Activated naive CD4-positive, alpha-beta T cell treated with anti-CD3 and anti-CD28 coated beads, Interleukin-2, amount 50 U/mL, for 72 hours (primary cell): ENCODE results near the gene HPSE2. TPM values are rescaled to one million over a fixed set of nuclear protein-coding genes. Genes with fewer than 3 reads are reported as not detected.

Experiments
- ATAC-seq, 2 donors: fragments of 150-1000 bp; cut with Tn5 transposase; 2 replicates each; pipeline ENCODE4 v1.10.0; 2021; ENCODE audit warnings: mild to moderate bottlenecking in 2 of 2, moderate library complexity in 2 of 2
- DNase-seq, 2 donors: peaks; one replicate each; pipeline ENCODE4 v3.0.0; 2021 to 2022; ENCODE audit warnings: low spot score in 2 of 2
- H3K27ac Mint-ChIP-seq, 2 donors: one replicate each; pipeline ENCODE4 v1.8.0; 2022; ENCODE audit warnings: mild to moderate bottlenecking in 2 of 2, mixed read lengths in 2 of 2
- H3K36me3 Mint-ChIP-seq, 2 donors: one replicate each; pipeline ENCODE4 v1.8.0; 2022; ENCODE audit warnings: mixed read lengths in 2 of 2
- H3K9me3 Mint-ChIP-seq, 2 donors: one replicate each; pipeline ENCODE4 v1.8.0; 2022; ENCODE audit warnings: mixed read lengths in 2 of 2
- total RNA-seq, 2 donors: library from RNA; stranded (reverse); gene quantifications; one replicate each; pipeline ENCODE4 v1.2.3, GENCODE V29; 2022

HPSE2 gene
- total RNA-seq, 2 donors from 2014 or later, result not detected

DNA sequence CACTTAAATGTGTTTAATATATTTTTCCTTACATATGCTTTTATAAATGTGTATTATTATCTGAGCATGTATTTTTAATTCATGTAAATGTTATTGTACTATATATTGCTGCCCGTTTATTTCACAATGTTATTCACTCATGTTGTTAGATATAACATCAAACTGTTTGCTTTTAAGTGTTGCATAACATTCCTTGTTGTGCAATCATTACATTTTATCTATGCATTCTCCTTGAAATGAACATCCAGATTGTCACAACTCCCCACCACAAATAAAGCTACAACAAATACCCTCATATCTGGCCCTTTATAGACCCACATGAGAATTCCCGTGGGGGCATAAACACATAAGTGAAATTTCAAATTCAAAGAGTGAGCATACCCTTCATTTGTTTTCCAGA is 264.2 kb downstream of the HPSE2 start:
- H3K9me3 Mint-ChIP-seq, result no peaks in the 10 kb centered on the region
- no peaks in the 10 kb centered on the region for H3K36me3 Mint-ChIP-seq
- ATAC-seq (no peak), DNase-seq (no peak)
- no peak overlapping the region for H3K27ac Mint-ChIP-seq

DNA sequence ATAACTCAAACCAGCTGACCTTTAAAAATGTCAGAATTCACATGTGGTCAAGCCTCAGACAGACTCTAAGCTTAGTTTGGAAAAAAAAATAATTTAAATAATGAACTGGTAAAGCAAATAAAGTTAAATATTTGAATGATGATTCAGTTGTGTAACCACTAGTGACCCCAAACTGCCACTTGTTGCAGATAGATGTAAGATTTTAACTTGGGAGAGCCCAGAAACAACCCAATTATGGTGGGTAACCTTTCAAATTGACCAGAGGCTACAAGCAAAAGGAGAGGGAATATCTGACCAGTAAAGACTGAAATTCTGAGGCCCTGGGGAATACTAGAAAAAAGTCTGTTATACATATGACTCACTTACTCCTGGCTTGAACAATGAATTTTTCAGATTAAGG is 268.1 kb downstream of the HPSE2 start:
- Mint-ChIP-seq H3K9me3 (peaks cover 0 to 10% of the 10 kb centered on the region in 2 donors), H3K27ac (no peak overlapping the region), H3K36me3 (no peaks in the 10 kb centered on the region)
- DNase-seq, result no peak
- ATAC-seq, result no peak

- no peak overlapping the region for H3K27ac Mint-ChIP-seq
- no peak for DNase-seq
- no peak for ATAC-seq
- H3K36me3 Mint-ChIP-seq, result no peaks in the 10 kb centered on the region
- H3K9me3 Mint-ChIP-seq, result peaks cover 0 to 10% of the 10 kb centered on the region in 2 donors
Measured at GRCh38 chr10:98963608-98964007, 272.0 kb downstream of the HPSE2 start.

GRCh38 chr10:98959379-98959778 is 276.3 kb downstream of the HPSE2 start:
- DNase-seq, result no peak
- ATAC-seq, result no peak

GRCh38 chr10:98957801-98958200 is 277.9 kb downstream of the HPSE2 start:
- ATAC-seq, result no peak
- no peak for DNase-seq
- Mint-ChIP-seq H3K9me3 (peaks cover 4% of the 10 kb centered on the region in 2 donors), H3K27ac (no peak overlapping the region), H3K36me3 (no peaks in the 10 kb centered on the region)

More at GRCh38 chr10:98959379-98959778, 276.3 kb downstream of the HPSE2 start:
- Mint-ChIP-seq H3K9me3 (peaks cover 4 to 5% of the 10 kb centered on the region in 2 donors), H3K27ac (no peak overlapping the region), H3K36me3 (no peaks in the 10 kb centered on the region)

GRCh38 chr10:98956576-98957260 is 278.9 kb downstream of the HPSE2 start:
- no peak overlapping the region for H3K27ac Mint-ChIP-seq
- no peaks in the 10 kb centered on the region for H3K36me3 Mint-ChIP-seq
- H3K9me3 Mint-ChIP-seq, result peaks cover 4% of the 10 kb centered on the region in 2 donors
- DNase-seq, result no peak
- ATAC-seq, result no peak

DNA sequence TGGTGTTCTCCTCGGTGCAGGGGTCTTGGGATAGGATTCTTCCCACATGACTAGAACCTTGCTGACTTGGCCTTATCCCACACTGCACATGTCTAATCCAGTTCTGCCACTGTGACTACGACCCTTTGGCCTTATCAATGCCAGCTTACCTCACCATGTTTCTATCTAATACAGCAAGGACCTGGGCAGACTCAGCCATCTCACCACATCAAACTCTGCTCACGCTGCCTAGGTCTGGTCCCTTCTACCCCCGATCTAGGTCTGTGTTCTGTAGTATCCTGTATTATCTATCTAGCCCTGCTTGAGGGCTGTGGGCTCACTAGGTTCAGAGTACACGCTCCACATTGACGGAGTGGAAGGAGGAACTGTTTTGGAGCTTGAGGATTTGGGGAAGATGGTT is 282.4 kb downstream of the HPSE2 start:
- no peak for DNase-seq
- ATAC-seq, result no peak
- Mint-ChIP-seq H3K36me3 (no peaks in the 10 kb centered on the region), H3K27ac (no peak overlapping the region), H3K9me3 (peaks cover 4% of the 10 kb centered on the region in 2 donors)

DNA sequence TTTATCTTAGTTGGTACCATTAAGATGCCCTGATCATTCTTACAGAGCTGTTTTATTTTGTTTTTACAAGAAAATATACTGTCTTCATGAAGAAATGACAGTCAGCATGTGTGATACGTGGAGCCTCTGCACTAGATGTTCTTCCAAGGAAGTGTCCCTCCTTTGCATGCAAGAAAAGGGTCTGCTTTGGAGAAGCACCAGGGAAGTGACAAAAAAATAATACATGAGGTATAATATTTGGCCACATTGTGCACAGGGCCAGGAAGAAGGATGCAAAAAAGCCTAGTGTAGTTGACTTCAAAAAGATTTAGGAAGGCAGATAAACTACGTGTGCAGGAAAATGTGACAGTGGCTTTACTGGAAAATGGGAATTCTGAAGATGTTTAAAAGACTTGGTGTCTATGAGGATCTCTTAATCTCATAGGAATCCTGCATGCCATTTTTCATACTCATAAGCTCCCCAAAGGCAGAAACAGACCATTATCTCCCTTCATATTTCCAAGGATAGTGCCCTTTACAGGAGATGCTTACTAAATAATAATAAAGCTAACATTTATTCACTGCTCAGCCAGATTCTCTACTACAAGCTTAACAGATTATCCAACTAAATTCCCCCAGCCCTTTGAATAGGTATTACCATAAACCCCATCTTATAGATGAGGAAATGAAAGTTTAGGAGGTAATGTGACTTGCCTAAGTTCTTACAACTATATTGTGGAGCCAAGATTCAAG is 284.2 kb downstream of the HPSE2 start:
- Mint-ChIP-seq H3K9me3 (peaks cover 0 to 4% of the 10 kb centered on the region in 2 donors), H3K36me3 (no peaks in the 10 kb centered on the region), H3K27ac (no peak overlapping the region)
- DNase-seq (no peak), ATAC-seq (no peak)

- Mint-ChIP-seq H3K27ac (no peak overlapping the region), H3K36me3 (no peaks in the 10 kb centered on the region), H3K9me3 (no peaks in the 10 kb centered on the region)
- no peak for ATAC-seq
- no peak for DNase-seq
Measured at GRCh38 chr10:98950106-98950505, 285.5 kb downstream of the HPSE2 start.

DNA sequence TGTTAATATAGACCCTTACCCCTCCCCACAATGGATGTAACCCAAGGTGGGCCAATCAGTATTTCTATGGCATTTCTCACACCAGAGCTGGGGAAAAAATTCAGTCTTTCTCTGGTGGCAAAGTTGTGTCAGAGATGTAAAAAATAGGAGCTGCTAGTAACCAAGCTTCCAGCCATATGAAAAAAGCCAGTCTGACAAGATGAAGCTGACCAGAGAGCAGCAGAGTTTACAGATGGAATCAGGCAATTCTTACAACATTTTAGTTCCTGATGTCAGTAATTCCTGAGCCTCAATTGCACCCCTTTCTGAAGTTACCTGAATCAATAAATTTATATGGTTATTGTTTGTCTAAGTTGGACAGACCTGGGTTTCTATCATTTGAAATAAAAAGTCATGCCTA is 286.3 kb downstream of the HPSE2 start:
- H3K36me3 Mint-ChIP-seq, result no peaks in the 10 kb centered on the region

GRCh38 chr10:98943681-98944080 is 292.0 kb downstream of the HPSE2 start:
- no peak for ATAC-seq

More for the DNA sequence above, 286.3 kb downstream of the HPSE2 start:
- no peak for ATAC-seq
- no peak for DNase-seq
- no peaks in the 10 kb centered on the region for H3K9me3 Mint-ChIP-seq
- no peak overlapping the region for H3K27ac Mint-ChIP-seq

GRCh38 chr10:98929709-98930108 is 305.9 kb downstream of the HPSE2 start:
- Mint-ChIP-seq H3K36me3 (no peaks in the 10 kb centered on the region), H3K27ac (no peak overlapping the region), H3K9me3 (peaks cover 0 to 4% of the 10 kb centered on the region in 2 donors)
- DNase-seq, result no peak
- ATAC-seq, result no peak

More at GRCh38 chr10:98943681-98944080, 292.0 kb downstream of the HPSE2 start:
- no peak overlapping the region for H3K27ac Mint-ChIP-seq
- no peaks in the 10 kb centered on the region for H3K9me3 Mint-ChIP-seq
- no peak for DNase-seq
- H3K36me3 Mint-ChIP-seq, result no peaks in the 10 kb centered on the region

- H3K9me3 Mint-ChIP-seq, result no peaks in the 10 kb centered on the region
- no peak overlapping the region for H3K27ac Mint-ChIP-seq
- DNase-seq, result no peak
- no peak for ATAC-seq
- H3K36me3 Mint-ChIP-seq, result no peaks in the 10 kb centered on the region
Measured at GRCh38 chr10:98925651-98926050, 310.0 kb downstream of the HPSE2 start.

DNA sequence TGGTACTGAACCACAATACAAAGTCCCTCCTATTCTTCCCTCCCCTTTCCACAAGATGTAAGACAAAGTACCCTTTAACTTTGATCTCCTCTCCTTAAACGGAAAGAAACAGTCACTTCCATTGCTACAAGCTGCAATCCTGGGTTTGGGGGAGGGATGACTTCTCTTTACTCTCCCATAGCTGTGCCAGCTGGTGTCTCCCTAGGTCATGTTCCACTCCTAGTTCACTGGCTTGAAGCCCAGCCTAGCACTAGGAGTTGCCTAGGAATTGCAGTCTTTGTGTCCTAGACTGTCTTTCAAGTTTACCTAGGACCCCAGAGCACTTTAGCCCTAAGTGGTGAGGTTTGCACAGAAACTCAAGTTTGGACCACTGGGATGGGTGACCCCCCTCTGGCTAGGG is 311.1 kb downstream of the HPSE2 start:
- Mint-ChIP-seq H3K27ac (no peak overlapping the region), H3K9me3 (no peaks in the 10 kb centered on the region), H3K36me3 (no peaks in the 10 kb centered on the region)
- no peak for DNase-seq
- no peak for ATAC-seq

- DNase-seq (no peak), ATAC-seq (no peak)
- no peaks in the 10 kb centered on the region for H3K36me3 Mint-ChIP-seq
- H3K27ac Mint-ChIP-seq, result no peak overlapping the region
- no peaks in the 10 kb centered on the region for H3K9me3 Mint-ChIP-seq
Measured at GRCh38 chr10:98921316-98921715, 314.3 kb downstream of the HPSE2 start.

DNA sequence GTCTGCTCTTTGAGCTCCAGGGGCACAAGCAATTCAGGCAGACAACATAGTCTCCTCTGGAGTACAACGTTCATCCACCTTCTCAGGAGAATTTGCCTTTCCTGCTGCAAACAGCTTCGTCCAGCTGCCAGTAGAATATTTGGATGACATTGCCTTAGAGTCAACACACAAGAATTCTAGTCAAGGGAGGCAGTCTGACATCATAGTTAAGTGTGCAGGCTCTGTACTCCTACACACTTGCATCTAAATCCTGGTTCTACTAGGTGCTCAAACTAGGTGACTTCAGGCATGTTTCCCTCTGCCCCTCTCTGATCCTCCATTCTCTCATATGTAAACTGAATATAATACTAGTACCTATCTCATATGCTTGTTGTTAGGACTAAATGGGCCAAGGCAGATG is 314.8 kb downstream of the HPSE2 start:
- H3K9me3 Mint-ChIP-seq, result no peaks in the 10 kb centered on the region
- no peak for ATAC-seq
- H3K27ac Mint-ChIP-seq, result no peak overlapping the region
- no peaks in the 10 kb centered on the region for H3K36me3 Mint-ChIP-seq
- DNase-seq, result no peak

- no peak overlapping the region for H3K27ac Mint-ChIP-seq
- DNase-seq (no peak), ATAC-seq (no peak)
- H3K36me3 Mint-ChIP-seq, result no peaks in the 10 kb centered on the region
- H3K9me3 Mint-ChIP-seq, result no peaks in the 10 kb centered on the region
Measured at GRCh38 chr10:98920360-98920759, 315.3 kb downstream of the HPSE2 start.

DNA sequence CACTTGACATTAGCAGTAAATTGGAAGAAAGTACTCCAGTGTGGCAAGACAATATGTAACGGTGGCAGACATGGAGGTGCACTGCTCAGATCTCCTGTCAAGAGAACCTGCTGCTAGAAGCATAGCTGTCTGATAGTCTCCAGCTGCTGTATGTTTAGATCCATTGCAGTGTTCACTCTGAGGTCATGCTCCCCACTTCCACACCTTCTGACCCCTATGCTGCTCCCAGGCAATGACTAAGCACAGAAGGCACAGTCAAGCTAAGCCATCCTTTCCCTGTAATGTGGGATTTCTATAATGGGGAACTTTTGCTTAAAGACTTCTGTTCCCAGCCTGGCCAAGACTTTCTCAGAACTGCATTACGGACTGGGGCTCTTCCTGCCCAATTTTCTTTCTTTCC is 315.8 kb downstream of the HPSE2 start:
- Mint-ChIP-seq H3K9me3 (no peaks in the 10 kb centered on the region), H3K36me3 (no peaks in the 10 kb centered on the region), H3K27ac (no peak overlapping the region)
- no peak for DNase-seq
- no peak for ATAC-seq
